Spleen (tissue), 11 donors: ENCODE data around the gene PARD3. TPM values are rescaled to one million over a fixed set of nuclear protein-coding genes. Genes with fewer than 3 reads are reported as not detected.

Experiments
- DNase-seq: peaks from one replicate; pipeline ENCODE4 v3.0.0-alpha.2; 2020
- H3K27ac ChIP-seq, 8 donors: fragments of 200-600 bp; sonication (generic) in 7 of 8; 1 replicate in 4 of 8; 2 replicates in 4 of 8; pipeline versions ENCODE4 v1.5.0 to v1.8.0; 2016 to 2021; ENCODE audit warnings: inconsistent platforms in 4 of 8, mild to moderate bottlenecking in 4 of 8, moderate library complexity in 1 of 8
- H3K27me3 ChIP-seq, 7 donors: fragments of 200-600 bp; sonication (generic) in 6 of 7; replicated peaks in 1 of 7; 1 replicate in 4 of 7; 2 replicates in 3 of 7; pipeline versions ENCODE4 v1.5.0 to v1.8.0; 2016 to 2021; ENCODE audit warnings: inconsistent platforms in 3 of 7, mild to moderate bottlenecking in 1 of 7
- H3K36me3 ChIP-seq, 6 donors: fragments of 200-600 bp; sonication (generic) in 5 of 6; 1 replicate in 4 of 6; 2 replicates in 2 of 6; pipeline versions ENCODE4 v1.5.0 to v1.8.0; 2016 to 2021; ENCODE audit warnings: inconsistent platforms in 2 of 6
- H3K4me1 ChIP-seq, 6 donors: fragments of 200-600 bp; sonication (generic) in 5 of 6; 1 replicate in 3 of 6; 2 replicates in 3 of 6; pipeline versions ENCODE4 v1.5.0 to v1.8.0; 2016 to 2021; ENCODE audit warnings: inconsistent platforms in 3 of 6
- H3K4me3 ChIP-seq, 8 donors: fragments of 200-600 bp; sonication (generic) in 7 of 8; 1 replicate in 4 of 8; 2 replicates in 4 of 8; pipeline versions ENCODE4 v1.5.0 to v1.8.0; 2016 to 2021; ENCODE audit warnings: inconsistent platforms in 4 of 8, mild to moderate bottlenecking in 4 of 8, moderate library complexity in 2 of 8
- H3K9me3 ChIP-seq, 8 donors: fragments of 200-600 bp; sonication (generic) in 7 of 8; 1 replicate in 4 of 8; 2 replicates in 4 of 8; pipeline versions ENCODE4 v1.5.0 to v1.8.0; 2016 to 2021; ENCODE audit warnings: inconsistent platforms in 4 of 8
- CTCF ChIP-seq, 11 experiments: fragments of 200-600 bp in 7 of 11; fragments of 450-650 bp in 4 of 11; sonication (generic) in 4 of 11; IDR thresholded peaks in 8 of 11; conservative IDR thresholded peaks in 3 of 11; 1 replicate in 7 of 11; 2 replicates in 4 of 11; pipeline versions ENCODE4 v1.4.0 to v1.8.0; 2016 to 2021; ENCODE audit warnings: antibody characterized with exemption in 11 of 11, inconsistent platforms in 4 of 11, mild to moderate bottlenecking in 1 of 11
- POLR2A ChIP-seq, 3 donors: fragments of 450-650 bp; IDR thresholded peaks; one replicate each; pipeline ENCODE4 v1.5.1; 2017; ENCODE audit warnings: antibody characterized with exemption in 3 of 3, mild to moderate bottlenecking in 1 of 3
- POLR2AphosphoS5 ChIP-seq, 3 donors: sonication (generic); formaldehyde crosslinking; IDR thresholded peaks; one replicate each; pipeline ENCODE4 v1.5.1; 2017; ENCODE audit warnings: antibody characterized with exemption in 3 of 3
- WGBS, 5 donors: extraction: QIAGEN DNeasy Blood & Tissue Kit in 3 of 5; methylation state at CpG; one replicate each; pipeline versions ENCODE4 v1.1.5 to v1.1.7; 2013 to 2018; 5-methylcytosine and 5-hydroxymethylcytosine counted together
- intact Hi-C: fragments of 100-400 bp; cut with DNase I; formaldehyde crosslinking; loops from one replicate; pipeline ENCODE4 v1.15.0; 2023; ENCODE audit warnings: low total_unique reads
- polyA plus RNA-seq, 3 donors: library from polyadenylated mRNA; stranded (reverse); fragments of 200-250 nt; gene quantifications; one replicate each; pipeline ENCODE4 v1.2.1, GENCODE V29; 2013
- total RNA-seq, 7 donors: library from RNA; depleted of rRNA in 3 of 7; stranded (reverse); fragments of >200 nt in 3 of 7; fragmentation: NEBNext Ultra II Directional in 4 of 7; extraction: Animal tissue kit (Norgen Biotek cat#: 25700) in 4 of 7; gene quantifications; one replicate each; pipeline versions ENCODE4 v1.1.0 to v1.2.1, GENCODE V29; 2016 to 2021
- donor health status: healthy with polysubstance abuse.
- donor health status: DM: no; HTN: no; CAD: no; lungs with moderate emphysema.
- donor health status: DM: no; HTN: no; CAD: no.
- donor health status: Bipolar disorder and iron deficiency.
- donor health status: healthy.
- donor health status: DM: no; HTN: no; CAD: no.
- donor health status: DM: yes; HTN: yes; CAD: no.

The PARD3 gene
- total and polyA plus RNA-seq, 10 donors = 2.8 to 18.9 (median 10.8) TPM

- DNase-seq = no peak
- intact Hi-C loops = no loop called here
- Histone ChIP-seq H3K4me1 (peaks cover 0 to 8% (median 2%) of the 10 kb centered on the region in 6 donors), H3K27ac (no peak overlapping the region), H3K27me3 (no peaks in the 10 kb centered on the region), H3K9me3 (no peaks in the 10 kb centered on the region), H3K4me3 (no peak overlapping the region), H3K36me3 (no peaks in the 10 kb centered on the region)
- TF ChIP-seq CTCF (IDR thresholded peaks at IDR 0.05 in 8 of 11, conservative IDR thresholded peaks at IDR 0.05 in 3 of 11) (no peak), POLR2A (IDR thresholded peaks at IDR 0.05) (no peak), POLR2AphosphoS5 (IDR thresholded peaks at IDR 0.05) (no peak)
- 80 to 91% (median 87%) methylated on average over 11 of the region's 11 CpGs for WGBS, 5 donors
These were observed 637.7 kb downstream of the PARD3 start for GRCh38 chr10:34177445-34177844.

GRCh38 chr10:34176351-34176750 lies 638.7 kb downstream of the PARD3 start:
- intact Hi-C loops = no loop called here

GRCh38 chr10:34175121-34175520 lies 640.0 kb downstream of the PARD3 start:
- 75 to 97% (median 84%) methylated on average over 2 of the region's 2 CpGs for WGBS, 5 donors
- no peaks in the 10 kb centered on the region for H3K9me3 ChIP-seq
- intact Hi-C loops = no loop called here
- no peak for TF ChIP-seq POLR2AphosphoS5 (IDR thresholded peaks at IDR 0.05)
- TF ChIP-seq CTCF (IDR thresholded peaks at IDR 0.05 in 8 of 11, conservative IDR thresholded peaks at IDR 0.05 in 3 of 11) = no peak
- no peak for TF ChIP-seq POLR2A (IDR thresholded peaks at IDR 0.05)
- no peak overlapping the region for H3K4me3 ChIP-seq
- no peak overlapping the region for H3K27ac ChIP-seq
- H3K36me3 ChIP-seq = no peaks in the 10 kb centered on the region
- no peak for DNase-seq
- H3K27me3 ChIP-seq = no peaks in the 10 kb centered on the region
- H3K4me1 ChIP-seq = peaks cover 0 to 3% (median 0%) of the 10 kb centered on the region in 6 donors

More at GRCh38 chr10:34176351-34176750, 638.7 kb downstream of the PARD3 start:
- no peak overlapping the region for H3K27ac ChIP-seq
- 69 to 89% (median 82%) methylated on average over 5 of the region's 5 CpGs for WGBS, 5 donors
- peaks cover 0 to 3% (median under 1%) of the 10 kb centered on the region in 6 donors for H3K4me1 ChIP-seq
- no peaks in the 10 kb centered on the region for H3K9me3 ChIP-seq
- DNase-seq = no peak
- H3K36me3 ChIP-seq = no peaks in the 10 kb centered on the region
- TF ChIP-seq POLR2A (IDR thresholded peaks at IDR 0.05) (no peak), POLR2AphosphoS5 (IDR thresholded peaks at IDR 0.05) (no peak), CTCF (IDR thresholded peaks at IDR 0.05 in 8 of 11, conservative IDR thresholded peaks at IDR 0.05 in 3 of 11) (no peak)
- H3K27me3 ChIP-seq = no peaks in the 10 kb centered on the region
- no peak overlapping the region for H3K4me3 ChIP-seq

GRCh38 chr10:34172936-34173533 lies 642.1 kb downstream of the PARD3 start:
- no peak overlapping the region for H3K27ac ChIP-seq

More at GRCh38 chr10:34172936-34173533, 642.1 kb downstream of the PARD3 start:
- intact Hi-C loops = no loop called here
- no peaks in the 10 kb centered on the region for H3K27me3 ChIP-seq
- no peaks in the 10 kb centered on the region for H3K36me3 ChIP-seq
- peaks cover 0 to 3% (median 0%) of the 10 kb centered on the region in 6 donors for H3K4me1 ChIP-seq
- H3K9me3 ChIP-seq = no peaks in the 10 kb centered on the region
- TF ChIP-seq CTCF (IDR thresholded peaks at IDR 0.05 in 8 of 11, conservative IDR thresholded peaks at IDR 0.05 in 3 of 11) (no peak), POLR2AphosphoS5 (IDR thresholded peaks at IDR 0.05) (no peak), POLR2A (IDR thresholded peaks at IDR 0.05) (no peak)
- H3K4me3 ChIP-seq = no peak overlapping the region
- 34 to 69% (median 54%) methylated on average over 8 of the region's 8 CpGs for WGBS, 5 donors
- DNase-seq = no peak
